ENCODE data around the gene RPL36. TPM values are rescaled to one million over a fixed set of nuclear protein-coding genes. Genes with fewer than 3 reads are reported as not detected.

The RPL36 gene
- total RNA-seq, 1 experiment from 2014 or later: 1,504 TPM

- Histone ChIP-seq H3K4me3 (replicated peaks in 1 of 2; ENCODE audit: low read depth in 1 of 2, low read length in 2 of 2) (no peak overlapping the region), H2AFZ (ENCODE audit: low read depth, low read length, poor library complexity, severe bottlenecking) (no peak overlapping the region), H3K9me3 (ENCODE audit: control insufficient read depth in 1 of 2, insufficient read depth in 1 of 2, low read depth in 1 of 2, low read length in 2 of 2) (no peaks in the 10 kb centered on the region), H3K79me2 (ENCODE audit: insufficient read depth, low read length) (peaks cover 71% of the 10 kb centered on the region), H3K36me3 (ENCODE audit: control insufficient read depth in 1 of 2, insufficient read depth in 2 of 2, low read length in 2 of 2) (peaks cover 32 to 43% of the 10 kb centered on the region in 2 experiments; a peak in 3 of 4 replicates), H3K27ac (ENCODE audit: low read depth, low read length) (no peak overlapping the region), H3K9me2 (ENCODE audit: insufficient read depth) (no peaks in the 10 kb centered on the region), H3K4me1 (ENCODE audit: control insufficient read depth in 1 of 2, insufficient read depth in 2 of 2, low read length in 2 of 2) (peaks cover 4 to 11% of the 10 kb centered on the region in 2 experiments), H3K4me2 (ENCODE audit: low read length) (no peak overlapping the region), H4K20me1 (ENCODE audit: insufficient read depth) (peaks cover 5% of the 10 kb centered on the region; the same call in 1 of the 2 replicates), H3K27me3 (ENCODE audit: insufficient read depth, low read length) (no peaks in the 10 kb centered on the region), H3K9ac (ENCODE audit: low read length) (no peak overlapping the region)
- CTCF ChIA-PET: no interaction called here
- TF ChIP-seq FOSL1 (IDR thresholded peaks at IDR 0.05; ENCODE audit: low read depth) (no peak), ZNF274 (IDR thresholded peaks at IDR 0.05; ENCODE audit: low read depth, low read length) (no peak), EGR1 (IDR thresholded peaks at IDR 0.05; ENCODE audit: low read depth) (no peak), ZFX (IDR thresholded peaks at IDR 0.05) (no peak), EZH2phosphoT487 (IDR thresholded peaks at IDR 0.05; ENCODE audit: borderline replicate concordance) (no peak), YY1 (IDR thresholded peaks at IDR 0.05; ENCODE audit: extremely low read depth, insufficient replicate concordance, low read depth, low read length) (no peak), SP1 (IDR thresholded peaks at IDR 0.05; ENCODE audit: low read depth) (no peak)
- ATAC-seq (no peak), DNase-seq (ENCODE audit: low read depth, low spot score) (no peak)
- no TSS peak for BruUV-seq (replicated peaks)
- RAD21 ChIA-PET (ENCODE audit: low non-redundant PET in 1 of 2, low total read pairs in 2 of 2, uncharacterized antibody in 2 of 2, unreplicated experiment in 2 of 2): no interaction called here
- intact Hi-C loops (cut with micrococcal nuclease): no loop called here
- POLR2A ChIA-PET: interaction anchor here (1.2 kb wide), 1 partner anchor 22 kb away, joined by 3 read pairs; no protein-coding TSS in a partner anchor
These were observed 23.1 kb downstream of the RPL36 start for GRCh38 chr19:5713228-5713627.

GRCh38 chr19:5714816-5715215, 24.7 kb downstream of the RPL36 start:
- POLR2A ChIA-PET: interaction anchor here (1.2 kb wide), 1 partner anchor 15 kb away, joined by 3 read pairs; no protein-coding TSS in a partner anchor
- TF ChIP-seq ATF3 (IDR thresholded peaks at IDR 0.05) (no peak), EZH2phosphoT487 (IDR thresholded peaks at IDR 0.05; ENCODE audit: borderline replicate concordance) (no peak), MAX (IDR thresholded peaks at IDR 0.05) (no peak), JUND (IDR thresholded peaks at IDR 0.05) (no peak), CTCF (IDR thresholded peaks at IDR 0.05 in 2 of 3, conservative IDR thresholded peaks at IDR 0.05 in 1 of 3; ENCODE audit: borderline replicate concordance in 1 of 3, insufficient read depth in 1 of 3, low read depth in 2 of 3, low read length in 2 of 3) (no peak), ZFX (IDR thresholded peaks at IDR 0.05) (no peak), ZBTB33 (IDR thresholded peaks at IDR 0.05; ENCODE audit: extremely low read depth, insufficient replicate concordance, low read length) (no peak)

More at GRCh38 chr19:5714816-5715215, 24.7 kb downstream of the RPL36 start:
- no peaks in the 10 kb centered on the region for H3K27me3 ChIP-seq (ENCODE audit: insufficient read depth, low read length)
- RAD21 ChIA-PET (ENCODE audit: low non-redundant PET in 1 of 2, low total read pairs in 2 of 2, uncharacterized antibody in 2 of 2, unreplicated experiment in 2 of 2): no interaction called here
- peaks cover 31 to 43% of the 10 kb centered on the region in 2 experiments; a peak in 3 of 4 replicates for H3K36me3 ChIP-seq (ENCODE audit: control insufficient read depth in 1 of 2, insufficient read depth in 2 of 2, low read length in 2 of 2)
- no TSS peak for BruUV-seq (replicated peaks)
- H3K79me2 ChIP-seq (ENCODE audit: insufficient read depth, low read length): peaks cover 87% of the 10 kb centered on the region
- ATAC-seq (no peak), DNase-seq (ENCODE audit: low read depth, low spot score) (no peak)
- peaks cover 5% of the 10 kb centered on the region; the same call in 1 of the 2 replicates for H4K20me1 ChIP-seq (ENCODE audit: insufficient read depth)
- intact Hi-C loops (cut with micrococcal nuclease): no loop called here
- no peak overlapping the region for H3K4me3 ChIP-seq (replicated peaks in 1 of 2; ENCODE audit: low read depth in 1 of 2, low read length in 2 of 2)
- no peaks in the 10 kb centered on the region for H3K9me2 ChIP-seq (ENCODE audit: insufficient read depth)
- CTCF ChIA-PET: no interaction called here
- no peaks in the 10 kb centered on the region for H3K9me3 ChIP-seq (ENCODE audit: control insufficient read depth in 1 of 2, insufficient read depth in 1 of 2, low read depth in 1 of 2, low read length in 2 of 2)
- no peak overlapping the region for H3K4me2 ChIP-seq (ENCODE audit: low read length)
- no peak overlapping the region for H2AFZ ChIP-seq (ENCODE audit: low read depth, low read length, poor library complexity, severe bottlenecking)
- no peak overlapping the region for H3K27ac ChIP-seq (ENCODE audit: low read depth, low read length)
- H3K4me1 ChIP-seq (ENCODE audit: control insufficient read depth in 1 of 2, insufficient read depth in 2 of 2, low read length in 2 of 2): peaks cover 8 to 18% of the 10 kb centered on the region in 2 experiments
- H3K9ac ChIP-seq (ENCODE audit: low read length): no peak overlapping the region

Data from HCT116 (cell line).